ENCODE measurements around the gene NPHP4. TPM values are rescaled to one million over a fixed set of nuclear protein-coding genes. Genes with fewer than 3 reads are reported as not detected.

NPHP4 gene
- polyA plus RNA-seq, 1 of the 3 experiments (the other 2 are of a cell fraction), result 7.0 TPM

- ChIA-PET CTCF (interaction anchor here (0.6 to 1.4 kb wide), 5 partner anchors 12 to 1466 kb away, joined by 3 to 9 read pairs (median 3); no protein-coding TSS in a partner anchor), POLR2A (no interaction called here)
- no peaks in the 10 kb centered on the region for H3K9me2 ChIP-seq
- H3K27ac ChIP-seq (ENCODE audit: low read depth in 2 of 2, low read length in 1 of 2), result no peak overlapping the region
- no peak overlapping the region for H3K4me3 ChIP-seq (ENCODE audit: low read depth in 2 of 2, low read length in 1 of 2)
- H3K79me2 ChIP-seq (ENCODE audit: insufficient read depth), result no peaks in the 10 kb centered on the region
- WGBS (ENCODE audit: low lambda C conversion rate), result 39% methylated on average over 9 of the region's 9 CpGs
- H3K27me3 ChIP-seq (ENCODE audit: insufficient read depth), result no peaks in the 10 kb centered on the region
- DNase-seq, result no peak
- TF ChIP-seq NFIC (IDR thresholded peaks at IDR 0.05; ENCODE audit: borderline replicate concordance) (no peak), TEAD4 (IDR thresholded peaks at IDR 0.05; ENCODE audit: borderline replicate concordance, insufficient read depth) (no peak), EP300 (IDR thresholded peaks at IDR 0.05; ENCODE audit: borderline replicate concordance in 1 of 2, low read depth in 1 of 2, low read length in 1 of 2) (no peak), FOXM1 (IDR thresholded peaks at IDR 0.05; ENCODE audit: low read depth) (no peak), CHD2 (IDR thresholded peaks at IDR 0.05; ENCODE audit: low read length, partially characterized antibody) (no peak), ELF1 (IDR thresholded peaks at IDR 0.05) (no peak), EZH2phosphoT487 (IDR thresholded peaks at IDR 0.05; ENCODE audit: borderline replicate concordance, low read depth) (no peak), MXI1 (IDR thresholded peaks at IDR 0.05; ENCODE audit: low read depth, low read length) (no peak)
- TF ChIP-seq, protein P1, sequence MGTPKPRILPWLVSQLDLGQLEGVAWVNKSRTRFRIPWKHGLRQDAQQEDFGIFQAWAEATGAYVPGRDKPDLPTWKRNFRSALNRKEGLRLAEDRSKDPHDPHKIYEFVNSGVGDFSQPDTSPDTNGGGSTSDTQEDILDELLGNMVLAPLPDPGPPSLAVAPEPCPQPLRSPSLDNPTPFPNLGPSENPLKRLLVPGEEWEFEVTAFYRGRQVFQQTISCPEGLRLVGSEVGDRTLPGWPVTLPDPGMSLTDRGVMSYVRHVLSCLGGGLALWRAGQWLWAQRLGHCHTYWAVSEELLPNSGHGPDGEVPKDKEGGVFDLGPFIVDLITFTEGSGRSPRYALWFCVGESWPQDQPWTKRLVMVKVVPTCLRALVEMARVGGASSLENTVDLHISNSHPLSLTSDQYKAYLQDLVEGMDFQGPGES (IDR thresholded peaks at IDR 0.05; ENCODE audit: low read depth, low read length), result no peak
- no peaks in the 10 kb centered on the region for H3K36me3 ChIP-seq (replicated peaks in 1 of 2; ENCODE audit: control insufficient read depth in 1 of 2, insufficient read depth in 2 of 2, low read length in 1 of 2)
- H3K4me1 ChIP-seq (ENCODE audit: control insufficient read depth in 1 of 2, insufficient read depth in 2 of 2, low read depth in 1 of 2, low read length in 1 of 2), result peaks cover 0 to 15% of the 10 kb centered on the region in 2 experiments; a peak in 1 of 4 replicates
- H4K20me1 ChIP-seq (ENCODE audit: insufficient read depth), result no peaks in the 10 kb centered on the region
- H3K9ac ChIP-seq, result no peak overlapping the region
- no peak overlapping the region for H3K4me2 ChIP-seq
- H3F3A ChIP-seq (replicated peaks; ENCODE audit: insufficient read depth), result no peaks in the 10 kb centered on the region
- H3K9me3 ChIP-seq, result no peaks in the 10 kb centered on the region
- no peak overlapping the region for H2AFZ ChIP-seq (ENCODE audit: low read depth)
Measured at GRCh38 chr1:5827516-5827915, 164.7 kb downstream of the NPHP4 start.

- H3K36me3 ChIP-seq (replicated peaks in 1 of 2; ENCODE audit: control insufficient read depth in 1 of 2, insufficient read depth in 2 of 2, low read length in 1 of 2), result no peaks in the 10 kb centered on the region
- no peaks in the 10 kb centered on the region for H3K79me2 ChIP-seq (ENCODE audit: insufficient read depth)
- DNase-seq, result no peak
- H2AFZ ChIP-seq (ENCODE audit: low read depth), result no peak overlapping the region
- no peak overlapping the region for H3K27ac ChIP-seq (ENCODE audit: low read depth in 2 of 2, low read length in 1 of 2)
- no peak overlapping the region for H3K9ac ChIP-seq
- WGBS (ENCODE audit: low lambda C conversion rate), result 57% methylated on average over 9 of the region's 13 CpGs
- no peaks in the 10 kb centered on the region for H3K9me3 ChIP-seq
- ChIA-PET CTCF (interaction anchor here (0.8 to 1.4 kb wide), 3 partner anchors 13 to 207 kb away, joined by 3 to 9 read pairs (median 3); no protein-coding TSS in a partner anchor), POLR2A (no interaction called here)
- no peaks in the 10 kb centered on the region for H4K20me1 ChIP-seq (ENCODE audit: insufficient read depth)
- H3K4me3 ChIP-seq (ENCODE audit: low read depth in 2 of 2, low read length in 1 of 2), result no peak overlapping the region
- no peaks in the 10 kb centered on the region for H3K27me3 ChIP-seq (ENCODE audit: insufficient read depth)
- peaks cover 0 to 11% of the 10 kb centered on the region in 2 experiments; a peak in 1 of 4 replicates for H3K4me1 ChIP-seq (ENCODE audit: control insufficient read depth in 1 of 2, insufficient read depth in 2 of 2, low read depth in 1 of 2, low read length in 1 of 2)
- no peak overlapping the region for H3K4me2 ChIP-seq
- TF ChIP-seq, protein P2, sequence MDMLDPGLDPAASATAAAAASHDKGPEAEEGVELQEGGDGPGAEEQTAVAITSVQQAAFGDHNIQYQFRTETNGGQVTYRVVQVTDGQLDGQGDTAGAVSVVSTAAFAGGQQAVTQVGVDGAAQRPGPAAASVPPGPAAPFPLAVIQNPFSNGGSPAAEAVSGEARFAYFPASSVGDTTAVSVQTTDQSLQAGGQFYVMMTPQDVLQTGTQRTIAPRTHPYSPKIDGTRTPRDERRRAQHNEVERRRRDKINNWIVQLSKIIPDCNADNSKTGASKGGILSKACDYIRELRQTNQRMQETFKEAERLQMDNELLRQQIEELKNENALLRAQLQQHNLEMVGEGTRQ (IDR thresholded peaks at IDR 0.05; ENCODE audit: borderline replicate concordance, low read depth, low read length), result no peak
- TF ChIP-seq MXI1 (IDR thresholded peaks at IDR 0.05; ENCODE audit: low read depth, low read length), result no peak
- TF ChIP-seq ELF1 (IDR thresholded peaks at IDR 0.05), result no peak
- TF ChIP-seq, protein P3, sequence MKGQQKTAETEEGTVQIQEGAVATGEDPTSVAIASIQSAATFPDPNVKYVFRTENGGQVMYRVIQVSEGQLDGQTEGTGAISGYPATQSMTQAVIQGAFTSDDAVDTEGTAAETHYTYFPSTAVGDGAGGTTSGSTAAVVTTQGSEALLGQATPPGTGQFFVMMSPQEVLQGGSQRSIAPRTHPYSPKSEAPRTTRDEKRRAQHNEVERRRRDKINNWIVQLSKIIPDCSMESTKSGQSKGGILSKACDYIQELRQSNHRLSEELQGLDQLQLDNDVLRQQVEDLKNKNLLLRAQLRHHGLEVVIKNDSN (IDR thresholded peaks at IDR 0.05; ENCODE audit: borderline replicate concordance, low read depth), result no peak
- TF ChIP-seq NFIC (IDR thresholded peaks at IDR 0.05; ENCODE audit: borderline replicate concordance), result no peak
- TF ChIP-seq FOXM1 (IDR thresholded peaks at IDR 0.05; ENCODE audit: low read depth), result no peak
- no peaks in the 10 kb centered on the region for H3K9me2 ChIP-seq
- no peaks in the 10 kb centered on the region for H3F3A ChIP-seq (replicated peaks; ENCODE audit: insufficient read depth)
Measured at GRCh38 chr1:5826601-5827000, 165.6 kb downstream of the NPHP4 start.
